Gastrocnemius medialis (tissue), 4 donors: ENCODE measurements around the gene MGRN1. TPM values are rescaled to one million over a fixed set of nuclear protein-coding genes. Genes with fewer than 3 reads are reported as not detected.

Experiments used
- ATAC-seq, 2 donors: fragments of 150-250 bp; one replicate each; pipeline ENCODE4 v1.9.1; 2016
- DNase-seq, 2 donors: peaks; one replicate each; pipeline ENCODE4 v3.0.0-alpha.2; 2019
- H3K27ac ChIP-seq, 4 donors: fragments of 200-600 bp; sonication (generic); 1 replicate in 1 of 4; 2 replicates in 3 of 4; pipeline ENCODE4 v1.5.1; 2016 to 2018; ENCODE audit warnings: mild to moderate bottlenecking in 2 of 4, moderate library complexity in 1 of 4
- H3K27me3 ChIP-seq, 3 donors: fragments of 200-600 bp; sonication (generic) in 2 of 3; 1 replicate in 1 of 3; 2 replicates in 2 of 3; pipeline versions ENCODE4 v1.5.1 to v1.6.0; 2016 to 2019; ENCODE audit warnings: mild to moderate bottlenecking in 1 of 3, moderate library complexity in 1 of 3
- H3K36me3 ChIP-seq, 2 donors: fragments of 200-600 bp; sonication (generic) in 1 of 2; one replicate each; pipeline ENCODE4 v1.5.1; 2017 to 2018
- H3K4me1 ChIP-seq, 2 donors: fragments of 200-600 bp; sonication (generic) in 1 of 2; one replicate each; pipeline ENCODE4 v1.5.1; 2016 to 2017; ENCODE audit warnings: mild to moderate bottlenecking in 2 of 2
- H3K4me3 ChIP-seq, 4 donors: fragments of 200-600 bp; sonication (generic) in 3 of 4; 1 replicate in 1 of 4; 2 replicates in 3 of 4; pipeline ENCODE4 v1.5.1; 2016 to 2019; ENCODE audit warnings: mild to moderate bottlenecking in 2 of 4
- H3K9me3 ChIP-seq, 3 donors: fragments of 200-600 bp; sonication (generic) in 2 of 3; 1 replicate in 1 of 3; 2 replicates in 2 of 3; pipeline ENCODE4 v1.5.1; 2016 to 2019
- CTCF ChIP-seq, 5 experiments: fragments of 450-650 bp in 3 of 5; fragments of 200-600 bp in 2 of 5; sonication (generic) in 2 of 5; IDR thresholded peaks in 4 of 5; conservative IDR thresholded peaks in 1 of 5; 1 replicate in 4 of 5; 2 replicates in 1 of 5; pipeline ENCODE4 v1.5.1; 2016 to 2019; ENCODE audit warnings: antibody characterized with exemption in 5 of 5, mild to moderate bottlenecking in 3 of 5, moderate library complexity in 3 of 5
- POLR2A ChIP-seq, 2 donors: fragments of 450-650 bp; IDR thresholded peaks; one replicate each; pipeline ENCODE4 v1.6.1; 2017; ENCODE audit warnings: antibody characterized with exemption in 2 of 2, mild to moderate bottlenecking in 2 of 2, moderate library complexity in 2 of 2
- in situ Hi-C, 4 donors: fragments of 200-750 bp; cut with MboI; loops; one replicate each; pipeline versions ENCODE4 v1.15.0 to v1.8.0; 2017; ENCODE audit warnings: low sequenced_read_pairs in 4 of 4
- intact Hi-C: fragments of 100-400 bp; cut with DNase I; formaldehyde crosslinking; loops from one replicate; pipeline ENCODE4 v1.15.1; 2023; ENCODE audit warnings: low total_unique reads
- total RNA-seq, 4 donors: library from RNA; depleted of rRNA; stranded (reverse); fragments of >200 nt; gene quantifications; one replicate each; pipeline versions ENCODE4 v1.1.0 to v1.2.3, GENCODE V29; 2016

The MGRN1 gene
- total RNA-seq, 4 donors from 2014 or later, result 33.8 to 62.9 (median 55.0) TPM

GRCh38 chr16:4601864-4602186 lies 22.8 kb upstream of the MGRN1 start:
- no peak for TF ChIP-seq CTCF (IDR thresholded peaks at IDR 0.05 in 4 of 5, conservative IDR thresholded peaks at IDR 0.05 in 1 of 5)
- TF ChIP-seq POLR2A (IDR thresholded peaks at IDR 0.05), result no peak
- Histone ChIP-seq H3K36me3 (no peaks in the 10 kb centered on the region), H3K4me3 (no peak overlapping the region), H3K9me3 (no peaks in the 10 kb centered on the region), H3K4me1 (peaks cover 4 to 5% of the 10 kb centered on the region in 2 donors), H3K27ac (no peak overlapping the region), H3K27me3 (peaks cover 7 to 31% (median 16%) of the 10 kb centered on the region in 3 donors)
- in situ Hi-C loops (loop anchor here in 1 of 4 donors (25.0 kb wide), 1 partner anchor 90 kb away; no protein-coding TSS in a partner anchor), intact Hi-C loops (no loop called here)
- ATAC-seq (no peak), DNase-seq (no peak)

- Histone ChIP-seq H3K4me3 (no peak overlapping the region), H3K4me1 (peaks cover 4 to 5% of the 10 kb centered on the region in 2 donors), H3K36me3 (peaks cover 0 to 1% of the 10 kb centered on the region in 2 donors), H3K27me3 (peaks cover 4 to 28% (median 14%) of the 10 kb centered on the region in 3 donors), H3K9me3 (no peaks in the 10 kb centered on the region), H3K27ac (no peak overlapping the region)
- intact Hi-C loops (no loop called here), in situ Hi-C loops (loop anchor here in 1 of 4 donors (25.0 kb wide), 1 partner anchor 90 kb away; no protein-coding TSS in a partner anchor)
- TF ChIP-seq CTCF (IDR thresholded peaks at IDR 0.05 in 4 of 5, conservative IDR thresholded peaks at IDR 0.05 in 1 of 5), result no peak
- ATAC-seq (no peak), DNase-seq (no peak)
Observed at GRCh38 chr16:4602331-4602730, 22.3 kb upstream of the MGRN1 start.

GRCh38 chr16:4603624-4604170 lies 20.9 kb upstream of the MGRN1 start:
- TF ChIP-seq CTCF (IDR thresholded peaks at IDR 0.05 in 4 of 5, conservative IDR thresholded peaks at IDR 0.05 in 1 of 5) (no peak), POLR2A (IDR thresholded peaks at IDR 0.05) (no peak)
- peaks cover 4 to 5% of the 10 kb centered on the region in 2 donors for H3K4me1 ChIP-seq
- H3K27me3 ChIP-seq, result peaks cover 0 to 21% (median 12%) of the 10 kb centered on the region in 3 donors
- in situ Hi-C loops, result loop anchor here in 1 of 4 donors (25.0 kb wide), 1 partner anchor 91 kb away; no protein-coding TSS in a partner anchor
- no peak for DNase-seq
- no peak overlapping the region for H3K27ac ChIP-seq
- intact Hi-C loops, result no loop called here
- H3K36me3 ChIP-seq, result peaks cover 0 to 12% of the 10 kb centered on the region in 2 donors
- no peaks in the 10 kb centered on the region for H3K9me3 ChIP-seq
- no peak overlapping the region for H3K4me3 ChIP-seq
- ATAC-seq, result peak in 1 of 2 donors; percentile 13

- in situ Hi-C loops (loop anchor here in 1 of 4 donors (25.0 kb wide), 1 partner anchor 92 kb away; no protein-coding TSS in a partner anchor), intact Hi-C loops (no loop called here)
- ATAC-seq (no peak), DNase-seq (no peak)
- Histone ChIP-seq H3K9me3 (no peaks in the 10 kb centered on the region), H3K4me3 (no peak overlapping the region), H3K36me3 (peaks cover 0 to 20% of the 10 kb centered on the region in 2 donors), H3K4me1 (peaks cover 4 to 5% of the 10 kb centered on the region in 2 donors), H3K27me3 (peaks cover 0 to 14% (median 8%) of the 10 kb centered on the region in 3 donors), H3K27ac (no peak overlapping the region)
- TF ChIP-seq CTCF (IDR thresholded peaks at IDR 0.05 in 4 of 5, conservative IDR thresholded peaks at IDR 0.05 in 1 of 5), result no peak
- TF ChIP-seq POLR2A (IDR thresholded peaks at IDR 0.05), result no peak
Observed at GRCh38 chr16:4604401-4604800, 20.2 kb upstream of the MGRN1 start.
